HepG2 (cell line): ENCODE results near the gene BCAS4. TPM values are rescaled to one million over a fixed set of nuclear protein-coding genes. Genes with fewer than 3 reads are reported as not detected.
"Not testable (repeated sequence)": the region's sequence is repeated elsewhere in the genome, so short reads cannot be mapped to it uniquely, and the experiment has no call there.

Experiments used
- ATAC-seq: fragments of 200-7000 bp; cut with Tn5 transposase; 3 replicates; pipeline ENCODE4 v1.9.1; 2020; ENCODE audit warnings: mild to moderate bottlenecking, moderate library complexity
- BruUV-seq: library from RNA; stranded (reverse); fragments of 400-500 nt; replicated peaks from 2 replicates; lab custom pipeline; 2021; lab: Mats Ljungman, UMichigan
- CTCF ChIA-PET: fragments of 300-600 bp; formaldehyde crosslinking; extraction: SDS; loops from one replicate; lab custom pipeline; 2021; ENCODE audit warnings: low total read pairs, inconsistent platforms, low intra/inter-chr PET ratio; lab: Yijun Ruan, JAX
- POLR2A ChIA-PET: fragments of 350-600 bp; sonication (Branson Sonifier 250); formaldehyde crosslinking; loops from one replicate; lab custom pipeline; 2020; ENCODE audit warnings: antibody characterized with exemption, inconsistent platforms; lab: Yijun Ruan, JAX
- DNase-seq: peaks from one replicate; pipeline ENCODE4 v3.0.0-alpha.2; 2015; ENCODE audit warnings: low spot score
- FAIRE-seq: peaks from 3 replicates; lab custom pipeline; 2011; peaks lifted over from hg19 to GRCh38; lab: Jason Lieb, UNC
- H2AFZ ChIP-seq: one replicate; pipeline ENCODE4 v1.6.1; 2011; ENCODE audit warnings: low read length, inconsistent platforms
- H3K27ac ChIP-seq: fragments of 300-600 bp; 3 replicates; pipeline ENCODE4 v1.8.0; 2011; ENCODE audit warnings: mixed run types, mild to moderate bottlenecking, mixed read lengths, low read length, inconsistent platforms; ENCODE audit not compliant: insufficient read depth; ENCODE audit errors: extremely low read length
- H3K27me3 ChIP-seq, 2 experiments: fragments of 200-600 bp in 1 of 2; 2 replicates in 1 of 2; 3 replicates in 1 of 2; pipeline versions ENCODE4 v1.6.0 to v1.8.0; 2011; ENCODE audit warnings: low read length in 2 of 2, mild to moderate bottlenecking in 2 of 2, moderate library complexity in 2 of 2, inconsistent platforms in 1 of 2; ENCODE audit not compliant: insufficient read depth in 2 of 2, control insufficient read depth in 1 of 2
- H3K36me3 ChIP-seq, 2 experiments: fragments of 200-600 bp in 1 of 2; replicated peaks in 1 of 2; 2 replicates in 1 of 2; 3 replicates in 1 of 2; pipeline versions ENCODE4 v1.5.1 to v1.8.0; 2011; ENCODE audit warnings: low read length in 2 of 2, inconsistent platforms in 1 of 2; ENCODE audit not compliant: insufficient read depth in 2 of 2, control insufficient read depth in 1 of 2
- H3K4me1 ChIP-seq: 2 replicates; pipeline ENCODE4 v1.5.1; 2012; ENCODE audit warnings: low read length, inconsistent platforms; ENCODE audit not compliant: insufficient read depth
- H3K4me2 ChIP-seq: 2 replicates; pipeline ENCODE4 v1.6.0; 2011; ENCODE audit warnings: low read depth, low read length, inconsistent platforms
- H3K4me3 ChIP-seq, 3 experiments: fragments of 200-600 bp in 1 of 3; sonication (generic), shearing (Covaris generic) in 1 of 3; replicated peaks in 1 of 3; 2 replicates each; pipeline ENCODE4 v1.5.1; 2011 to 2016; ENCODE audit warnings: low read length in 3 of 3, inconsistent platforms in 2 of 3, low read depth in 2 of 3, mild to moderate bottlenecking in 2 of 3, control low read depth in 1 of 3, mixed read lengths in 1 of 3; ENCODE audit not compliant: insufficient read depth in 1 of 3
- H3K79me2 ChIP-seq: one replicate; pipeline ENCODE4 v1.6.1; 2011; ENCODE audit warnings: low read length, inconsistent platforms; ENCODE audit not compliant: insufficient read depth
- H3K9ac ChIP-seq: 2 replicates; pipeline ENCODE4 v1.6.0; 2011; ENCODE audit warnings: mild to moderate bottlenecking, low read depth, low read length, inconsistent platforms; ENCODE audit not compliant: insufficient read depth
- H3K9me3 ChIP-seq: 2 replicates; pipeline ENCODE4 v1.5.1; 2012; ENCODE audit warnings: mild to moderate bottlenecking, low read length
- H4K20me1 ChIP-seq: 2 replicates; pipeline ENCODE4 v1.6.0; 2011; ENCODE audit warnings: inconsistent platforms, mild to moderate bottlenecking, low read length, moderate library complexity; ENCODE audit not compliant: insufficient read depth
- ADNP ChIP-seq: sonication (generic); formaldehyde crosslinking; IDR thresholded peaks from 2 replicates; pipeline ENCODE4 v1.4.0; 2020; ENCODE audit warnings: missing genetic modification reagents
- CEBPB ChIP-seq: IDR thresholded peaks from 2 replicates; pipeline ENCODE4 v1.6.1; 2011; ENCODE audit warnings: low read depth, low read length, improper control_type of control experiment, borderline replicate concordance
- FOSL2 ChIP-seq: sonication (generic); formaldehyde crosslinking; IDR thresholded peaks from 2 replicates; pipeline ENCODE4 v1.4.0; 2020; ENCODE audit warnings: missing genetic modification reagents
- GTF3A ChIP-seq: sonication (generic); formaldehyde crosslinking; conservative IDR thresholded peaks from 2 replicates; pipeline ENCODE4 v1.4.0; 2020; ENCODE audit warnings: mild to moderate bottlenecking, missing genetic modification reagents
- KDM1A ChIP-seq: IDR thresholded peaks from 2 replicates; pipeline ENCODE4 v1.6.1; 2016; ENCODE audit warnings: missing compliant biosample characterization
- SALL1 ChIP-seq: sonication (generic); formaldehyde crosslinking; IDR thresholded peaks from 2 replicates; pipeline ENCODE4 v1.8.0; 2022; ENCODE audit warnings: mild to moderate bottlenecking, missing genetic modification reagents
- TCF12 ChIP-seq, 2 experiments: fragments of 450-650 bp in 1 of 2; sonication (generic) in 1 of 2; formaldehyde crosslinking in 1 of 2; IDR thresholded peaks; 2 replicates each; pipeline versions ENCODE4 v1.6.1 to v1.8.0; 2017 to 2022; ENCODE audit warnings: antibody characterized with exemption in 1 of 2, mild to moderate bottlenecking in 1 of 2, missing genetic modification reagents in 1 of 2, moderate library complexity in 1 of 2
- ZMYM2 ChIP-seq: sonication (generic); formaldehyde crosslinking; IDR thresholded peaks from 2 replicates; pipeline ENCODE4 v1.8.0; 2022; ENCODE audit warnings: mild to moderate bottlenecking, missing genetic modification reagents
- ZMYM3 ChIP-seq: sonication (generic); formaldehyde crosslinking; IDR thresholded peaks from 2 replicates; pipeline ENCODE4 v1.5.1; 2020; ENCODE audit warnings: mild to moderate bottlenecking, missing genetic modification reagents
- ZNF629 ChIP-seq: sonication (generic); formaldehyde crosslinking; conservative IDR thresholded peaks from 2 replicates; pipeline ENCODE4 v1.5.0; 2020; ENCODE audit warnings: missing genetic modification reagents
- ZSCAN29 ChIP-seq: sonication (generic); formaldehyde crosslinking; conservative IDR thresholded peaks from 2 replicates; pipeline ENCODE4 v1.4.0; 2020; ENCODE audit warnings: mild to moderate bottlenecking, missing genetic modification reagents
- WGBS: methylation state at CpG from one replicate; pipeline ENCODE4 v1.1.6; 2017; ENCODE audit warnings: low lambda C conversion rate; 5-methylcytosine and 5-hydroxymethylcytosine counted together
- in situ Hi-C: cut with HindIII; loops from 2 replicates; pipeline ENCODE4 v1.10.0; 2017; ENCODE audit warnings: low pct_unique_long_range_greater_than_20kb; ENCODE audit not compliant: extremely low pct_ligation_motif_present
- intact Hi-C: fragments of 100-400 bp; cut with micrococcal nuclease; formaldehyde crosslinking; loops from one replicate; pipeline ENCODE4 v1.10.0; 2022; ENCODE audit not compliant: unreplicated experiment
- polyA plus RNA-seq, 8 experiments: library from polyadenylated mRNA; depleted of rRNA in 3 of 8; stranded (reverse) in 7 of 8; unstranded in 1 of 8; fragments of >200 nt; fragmentation: Illumina TruSeq in 4 of 8; extraction: Trizol in 4 of 8; gene quantifications; 2 replicates each; pipeline versions ENCODE4 v1.2.1 to v1.2.3, GENCODE V29; 2011 to 2016; ENCODE audit warnings: low read depth in 4 of 8, missing spikeins in 1 of 8, mixed read lengths in 1 of 8; ENCODE audit not compliant: insufficient read depth in 1 of 8
- total RNA-seq, 5 experiments: library from RNA; depleted of rRNA; stranded (reverse); fragments of >200 nt; fragmentation: Illumina TruSeq; extraction: Trizol; gene quantifications; 2 replicates each; pipeline ENCODE4 v1.2.3, GENCODE V29; 2016; ENCODE audit warnings: low read depth in 1 of 5
- TF ChIP-seq, protein P1 (sequence below): sonication (generic); formaldehyde crosslinking; IDR thresholded peaks from 2 replicates; pipeline ENCODE4 v1.4.0; 2020; ENCODE audit warnings: missing genetic modification reagents, mild to moderate bottlenecking, borderline replicate concordance

BCAS4 gene
- total and polyA plus RNA-seq, 2 of the 13 experiments (the other 11 are each of a cell fraction or from before 2014, with no cell fraction given), result 7.2 to 8.0 TPM

DNA sequence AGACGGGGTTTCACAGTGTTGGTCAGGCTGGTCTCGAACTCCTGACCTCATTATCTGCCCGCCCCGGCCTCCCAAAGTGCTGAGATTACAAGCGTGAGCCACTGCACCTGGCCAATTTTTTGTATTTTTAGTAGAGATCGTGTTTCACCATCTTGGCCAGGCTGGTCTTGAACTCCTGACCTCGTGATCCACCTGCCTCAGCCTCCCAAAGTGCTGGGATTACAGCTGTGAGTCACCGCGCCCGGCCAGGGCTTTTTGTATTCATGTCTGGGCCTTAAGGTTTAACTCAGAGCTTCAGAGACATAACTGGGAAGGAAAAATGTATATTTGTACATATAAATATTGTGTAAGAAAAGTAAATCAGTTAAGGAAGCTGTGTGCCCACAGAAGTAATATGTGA, 29.6 kb upstream of the BCAS4 start:
- peaks cover 98% of the 10 kb centered on the region for H3K4me1 ChIP-seq
- not testable (repeated sequence) for H3K27ac ChIP-seq

More for the DNA sequence above, 29.6 kb upstream of the BCAS4 start:
- H3K36me3 ChIP-seq; in situ Hi-C loops; FAIRE-seq; H3K9me3 ChIP-seq; H3K27me3 ChIP-seq; BruUV-seq; CTCF ChIA-PET; H3K4me3 ChIP-seq; DNase-seq; H3K79me2 ChIP-seq; H3K4me2 ChIP-seq; ATAC-seq; H2AFZ ChIP-seq; H4K20me1 ChIP-seq; H3K9ac ChIP-seq; TF ChIP-seq TCF12 (IDR thresholded peaks at IDR 0.05): not testable (repeated sequence)
- 8% methylated on average over 10 of the region's 10 CpGs for WGBS
- intact Hi-C loops, result loop anchor here (1.0 kb wide), 1 partner anchor 23 kb away; no protein-coding TSS in a partner anchor
- POLR2A ChIA-PET, result interaction anchor here (1.7 to 2.8 kb wide), 3 partner anchors 21 to 25 kb away, joined by 9 to 18 read pairs (median 13); no protein-coding TSS in a partner anchor
- 0 out of 2 replicates have a peak, but pooled peaks have one; percentile 45 for TF ChIP-seq GTF3A (CRISPR knock-in tag)
- peak; percentile 84 for TF ChIP-seq FOSL2
- TF ChIP-seq TCF12 (CRISPR knock-in tag; IDR thresholded peaks at IDR 0.05), result 0 out of 2 replicates have a peak, but pooled peaks have one; percentile 2
- 0 out of 2 replicates have a peak, but pooled peaks have one; percentile 1 for TF ChIP-seq CEBPB
- 0 out of 2 replicates have a peak, but pooled peaks have one; percentile 20 for TF ChIP-seq ZNF629 (CRISPR knock-in tag)
- TF ChIP-seq ZMYM3 (CRISPR knock-in tag), result peak; percentile 79
- TF ChIP-seq SALL1 (CRISPR knock-in tag), result 0 out of 2 replicates have a peak, but pooled peaks have one; percentile 21
- TF ChIP-seq ZSCAN29 (CRISPR knock-in tag), result 0 out of 2 replicates have a peak, but pooled peaks have one; percentile 45
- peak; percentile 94 for TF ChIP-seq ZMYM2 (CRISPR knock-in tag)
- TF ChIP-seq KDM1A (CRISPR knock-in tag), result peak; percentile 27; the same call in 1 of the 2 replicates
- peak; percentile 75; the same call in 1 of the 2 replicates for TF ChIP-seq ADNP (CRISPR knock-in tag)
- TF ChIP-seq, protein P1, sequence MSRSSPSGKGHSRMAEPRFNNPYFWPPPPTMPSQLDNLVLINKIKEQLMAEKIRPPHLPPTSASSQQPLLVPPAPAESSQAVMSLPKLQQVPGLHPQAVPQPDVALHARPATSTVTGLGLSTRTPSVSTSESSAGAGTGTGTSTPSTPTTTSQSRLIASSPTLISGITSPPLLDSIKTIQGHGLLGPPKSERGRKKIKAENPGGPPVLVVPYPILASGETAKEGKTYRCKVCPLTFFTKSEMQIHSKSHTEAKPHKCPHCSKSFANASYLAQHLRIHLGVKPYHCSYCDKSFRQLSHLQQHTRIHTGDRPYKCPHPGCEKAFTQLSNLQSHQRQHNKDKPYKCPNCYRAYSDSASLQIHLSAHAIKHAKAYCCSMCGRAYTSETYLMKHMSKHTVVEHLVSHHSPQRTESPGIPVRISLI (CRISPR knock-in tag), result 0 out of 2 replicates have a peak, but pooled peaks have one; percentile 45
